Adrenal gland (tissue), 12 donors: ENCODE data around the gene USB1. TPM values are rescaled to one million over a fixed set of nuclear protein-coding genes. Genes with fewer than 3 reads are reported as not detected.

Experiments
- DNase-seq, 7 donors: peaks; one replicate each; pipeline ENCODE4 v3.0.0-alpha.2; 2019 to 2020
- H3K27ac ChIP-seq, 5 donors: fragments of 200-600 bp; sonication (generic) in 4 of 5; 1 replicate in 3 of 5; 2 replicates in 2 of 5; pipeline versions ENCODE4 v1.5.1 to v1.8.0; 2016 to 2020; ENCODE audit warnings: mild to moderate bottlenecking in 1 of 5
- H3K27me3 ChIP-seq: fragments of 200-600 bp; 2 replicates; pipeline ENCODE4 v1.8.0; 2021
- H3K36me3 ChIP-seq, 2 donors: fragments of 200-600 bp; replicated peaks in 1 of 2; 1 replicate in 1 of 2; 2 replicates in 1 of 2; pipeline versions ENCODE4 v1.5.1 to v1.8.0; 2018 to 2022
- H3K4me1 ChIP-seq, 2 donors: fragments of 200-600 bp; replicated peaks in 1 of 2; 1 replicate in 1 of 2; 2 replicates in 1 of 2; pipeline versions ENCODE4 v1.5.1 to v1.8.0; 2018 to 2021
- H3K4me3 ChIP-seq, 4 donors: fragments of 200-600 bp; sonication (generic) in 3 of 4; one replicate each; pipeline ENCODE4 v1.5.1; 2016 to 2018
- H3K9me3 ChIP-seq, 3 donors: fragments of 200-600 bp; sonication (generic) in 1 of 3; replicated peaks in 1 of 3; 1 replicate in 2 of 3; 2 replicates in 1 of 3; pipeline versions ENCODE4 v1.5.1 to v1.8.0; 2016 to 2021
- POLR2A ChIP-seq, 2 donors: fragments of 450-650 bp; IDR thresholded peaks; one replicate each; pipeline ENCODE4 v1.6.1; 2017; ENCODE audit warnings: antibody characterized with exemption in 2 of 2, mild to moderate bottlenecking in 2 of 2, moderate library complexity in 1 of 2
- WGBS, 4 donors: extraction: QIAGEN DNeasy Blood & Tissue Kit in 2 of 4; methylation state at CpG; one replicate each; pipeline versions ENCODE4 v1.1.5 to v1.1.7; 2013 to 2017; 5-methylcytosine and 5-hydroxymethylcytosine counted together
- intact Hi-C, 2 donors: fragments of 100-400 bp; cut with DNase I; formaldehyde crosslinking; loops; one replicate each; pipeline versions ENCODE4 v1.14.1 to v1.15.0; 2022 to 2023
- polyA plus RNA-seq, 3 donors: library from polyadenylated mRNA; stranded (reverse); fragments of 200-250 nt in 2 of 3; fragments of 350-450 nt in 1 of 3; fragmentation: Illumina TruSeq in 1 of 3; extraction: RNeasy Lipid Tissue Mini Kit (QIAGEN cat#74804) in 1 of 3; gene quantifications; one replicate each; pipeline ENCODE4 v1.2.3, GENCODE V29; 2013 to 2014
- total RNA-seq, 9 donors: library from RNA; depleted of rRNA in 4 of 9; stranded (reverse); fragments of >200 nt in 4 of 9; fragments of 120-200 nt in 1 of 9; fragmentation: NEBNext Ultra II Directional in 1 of 9; extraction: Animal tissue kit (Norgen Biotek cat#: 25700) in 1 of 9; gene quantifications; one replicate each; pipeline versions ENCODE4 v1.1.0 to v1.2.4, GENCODE V29; 2013 to 2023
- TF ChIP-seq, protein P1 (sequence below), 6 experiments: fragments of 450-650 bp in 4 of 6; fragments of 200-600 bp in 2 of 6; sonication (generic) in 1 of 6; IDR thresholded peaks; 1 replicate in 5 of 6; 2 replicates in 1 of 6; pipeline versions ENCODE4 v1.5.1 to v1.8.0; 2016 to 2021; ENCODE audit warnings: antibody characterized with exemption in 6 of 6, mild to moderate bottlenecking in 2 of 6, moderate library complexity in 1 of 6
- donor health status: healthy with polysubstance abuse.
- donor health status: Bipolar disorder and iron deficiency.
- donor health status: DM: yes; HTN: yes; CAD: no.
- donor health status: DM: no; HTN: no; CAD: no.
- donor health status: DM: no; HTN: no; CAD: no.
- donor health status: DM: yes; HTN: yes; CAD: no.

The USB1 gene
- total and polyA plus RNA-seq, 12 donors = 26.9 to 273 (median 48.3) TPM

DNA sequence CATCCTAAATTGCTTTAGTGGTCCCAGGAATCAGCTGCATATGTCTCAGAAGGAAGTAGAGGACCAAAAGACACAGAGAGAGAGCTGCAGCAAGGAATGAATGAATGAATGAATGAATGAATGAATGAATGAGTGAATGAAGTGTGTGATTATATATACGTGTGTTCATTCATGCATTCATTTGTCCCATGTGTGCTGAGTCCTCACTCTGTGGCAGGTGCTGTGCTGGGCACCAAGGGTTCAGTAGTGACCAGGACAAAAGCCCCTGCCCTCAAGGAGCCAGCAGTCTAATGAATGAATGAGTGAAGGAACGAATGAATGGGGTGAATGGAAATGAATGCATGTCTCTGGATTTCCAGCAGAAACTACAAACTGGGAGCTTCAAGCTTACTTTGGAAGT lies 39.7 kb upstream of the USB1 start:
- no peak for TF ChIP-seq POLR2A (IDR thresholded peaks at IDR 0.05)
- TF ChIP-seq, protein P1, sequence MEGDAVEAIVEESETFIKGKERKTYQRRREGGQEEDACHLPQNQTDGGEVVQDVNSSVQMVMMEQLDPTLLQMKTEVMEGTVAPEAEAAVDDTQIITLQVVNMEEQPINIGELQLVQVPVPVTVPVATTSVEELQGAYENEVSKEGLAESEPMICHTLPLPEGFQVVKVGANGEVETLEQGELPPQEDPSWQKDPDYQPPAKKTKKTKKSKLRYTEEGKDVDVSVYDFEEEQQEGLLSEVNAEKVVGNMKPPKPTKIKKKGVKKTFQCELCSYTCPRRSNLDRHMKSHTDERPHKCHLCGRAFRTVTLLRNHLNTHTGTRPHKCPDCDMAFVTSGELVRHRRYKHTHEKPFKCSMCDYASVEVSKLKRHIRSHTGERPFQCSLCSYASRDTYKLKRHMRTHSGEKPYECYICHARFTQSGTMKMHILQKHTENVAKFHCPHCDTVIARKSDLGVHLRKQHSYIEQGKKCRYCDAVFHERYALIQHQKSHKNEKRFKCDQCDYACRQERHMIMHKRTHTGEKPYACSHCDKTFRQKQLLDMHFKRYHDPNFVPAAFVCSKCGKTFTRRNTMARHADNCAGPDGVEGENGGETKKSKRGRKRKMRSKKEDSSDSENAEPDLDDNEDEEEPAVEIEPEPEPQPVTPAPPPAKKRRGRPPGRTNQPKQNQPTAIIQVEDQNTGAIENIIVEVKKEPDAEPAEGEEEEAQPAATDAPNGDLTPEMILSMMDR (IDR thresholded peaks at IDR 0.05) = no peak
- Histone ChIP-seq H3K9me3 (no peaks in the 10 kb centered on the region), H3K4me3 (no peak overlapping the region), H3K27me3 (no peaks in the 10 kb centered on the region), H3K4me1 (no peaks in the 10 kb centered on the region), H3K27ac (no peak overlapping the region), H3K36me3 (no peaks in the 10 kb centered on the region)
- DNase-seq = no peak
- intact Hi-C loops = loop anchor here in 1 of 2 donors (2.0 kb wide), 1 partner anchor 31 kb away; no protein-coding TSS in a partner anchor
- WGBS, 4 donors = 47 to 65% (median 57%) methylated on average over 2 of the region's 2 CpGs

DNA sequence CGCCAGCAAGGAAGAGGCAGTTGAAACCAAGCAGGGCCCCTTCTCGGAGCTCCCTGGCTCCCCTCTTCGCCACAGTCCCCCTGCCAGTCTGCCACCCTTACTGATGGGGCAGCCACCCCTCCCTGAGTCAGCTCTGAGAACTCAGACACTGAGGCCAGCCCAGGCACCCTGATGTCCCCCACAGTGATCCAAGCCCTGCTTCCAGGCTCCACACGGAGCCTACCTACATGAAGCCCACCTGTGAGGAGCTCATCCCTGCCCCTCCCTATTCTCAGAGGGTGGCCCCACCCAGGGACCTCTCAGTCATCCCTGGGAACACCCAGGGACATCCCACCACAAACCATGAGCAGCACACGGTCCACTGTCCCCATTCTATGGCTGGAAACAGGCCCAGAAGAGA lies 39.2 kb upstream of the USB1 start:
- intact Hi-C loops = no loop called here
- no peak for DNase-seq
- no peaks in the 10 kb centered on the region for H3K36me3 ChIP-seq
- H3K27ac ChIP-seq = no peak overlapping the region
- no peak overlapping the region for H3K4me3 ChIP-seq
- H3K27me3 ChIP-seq = no peaks in the 10 kb centered on the region
- TF ChIP-seq, protein P1 (IDR thresholded peaks at IDR 0.05) = no peak
- no peak for TF ChIP-seq POLR2A (IDR thresholded peaks at IDR 0.05)
- no peaks in the 10 kb centered on the region for H3K9me3 ChIP-seq
- no peaks in the 10 kb centered on the region for H3K4me1 ChIP-seq
- WGBS, 4 donors = 66 to 75% (median 67%) methylated on average over 4 to 5 of the region's 5 CpGs

DNA sequence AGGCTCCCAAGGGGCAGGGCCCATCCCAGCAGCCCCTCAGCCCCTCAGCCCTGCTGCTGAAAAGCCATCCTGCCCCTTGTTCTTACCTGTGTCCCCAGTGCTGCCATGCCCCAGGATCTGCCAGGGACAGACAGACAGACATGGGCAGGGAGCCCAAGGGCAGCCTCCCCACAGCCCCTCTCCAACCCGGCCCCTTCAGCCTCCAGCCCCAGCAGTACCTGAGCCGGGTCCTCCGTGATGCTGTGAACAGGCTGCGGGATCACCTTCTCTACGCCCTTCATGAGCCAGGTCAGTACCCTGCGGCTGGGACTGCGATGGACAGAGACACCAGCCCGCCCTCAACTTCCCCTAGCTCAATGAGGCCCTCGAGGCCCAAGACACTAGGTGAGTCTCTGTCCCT lies 38.5 kb upstream of the USB1 start:
- no peak for DNase-seq
- H3K27me3 ChIP-seq = no peaks in the 10 kb centered on the region
- WGBS, 4 donors = 72 to 79% (median 77%) methylated on average over 8 to 9 of the region's 9 CpGs; no CpG with 5 or more reads in 1 of the 4 donors
- H3K4me3 ChIP-seq = no peak overlapping the region
- H3K4me1 ChIP-seq = no peaks in the 10 kb centered on the region
- TF ChIP-seq, protein P1 (IDR thresholded peaks at IDR 0.05) = no peak
- TF ChIP-seq POLR2A (IDR thresholded peaks at IDR 0.05) = no peak
- no peaks in the 10 kb centered on the region for H3K36me3 ChIP-seq
- intact Hi-C loops = no loop called here
- no peak overlapping the region for H3K27ac ChIP-seq
- H3K9me3 ChIP-seq = no peaks in the 10 kb centered on the region

DNA sequence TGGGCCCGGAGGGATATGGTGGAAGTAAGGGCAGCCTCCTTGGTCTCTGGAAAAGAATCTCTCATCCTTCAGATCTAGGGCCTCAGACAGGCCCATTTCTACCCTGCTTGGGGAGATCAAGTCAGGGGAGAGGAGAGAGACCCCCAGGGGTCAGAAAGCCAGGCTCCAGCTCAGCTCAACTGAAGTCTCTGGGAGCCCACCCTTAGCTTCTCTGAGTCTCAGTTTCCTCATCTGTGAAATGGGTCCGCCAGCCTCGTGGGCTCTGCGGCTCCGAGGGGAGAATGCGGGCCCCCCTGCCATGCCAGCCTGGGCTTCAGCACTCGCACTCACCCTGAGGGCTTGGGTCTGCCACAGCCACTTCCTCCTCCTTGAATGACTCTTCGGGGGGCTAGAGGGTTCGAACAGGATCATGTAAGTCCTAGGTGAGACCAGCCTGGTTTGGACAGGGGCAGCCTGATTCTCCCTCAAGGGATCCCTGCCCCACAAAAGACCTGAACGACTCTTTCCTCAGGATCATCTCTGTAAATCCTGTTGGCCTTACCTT lies 37.0 kb upstream of the USB1 start:
- Histone ChIP-seq H3K27ac (no peak overlapping the region), H3K27me3 (no peaks in the 10 kb centered on the region), H3K36me3 (no peaks in the 10 kb centered on the region), H3K4me3 (no peak overlapping the region), H3K9me3 (no peaks in the 10 kb centered on the region), H3K4me1 (no peaks in the 10 kb centered on the region)
- WGBS, 4 donors = 77 to 88% (median 85%) methylated on average over 6 to 10 of the region's 10 CpGs
- TF ChIP-seq, protein P1 (IDR thresholded peaks at IDR 0.05) = no peak
- no peak for TF ChIP-seq POLR2A (IDR thresholded peaks at IDR 0.05)
- no peak for DNase-seq
- intact Hi-C loops = no loop called here
